SU-DHL-6 (cell line): ENCODE results near the gene CLK4.

Experiments used
- H2AFZ ChIP-seq: fragments of 200-600 bp; sonication (generic); 2 replicates; pipeline ENCODE4 v1.6.1; 2014; ENCODE audit warnings: low read depth, mild to moderate bottlenecking, moderate library complexity, mixed read lengths, antibody characterized with exemption, low read length; ENCODE audit not compliant: severe bottlenecking
- H3F3A ChIP-seq: fragments of 200-600 bp; shearing (Covaris generic); 2 replicates; pipeline ENCODE4 v1.6.0; 2016; ENCODE audit warnings: antibody characterized with exemption, mild to moderate bottlenecking; ENCODE audit not compliant: insufficient read depth
- H3K27ac ChIP-seq: fragments of 200-600 bp; sonication (generic); 2 replicates; pipeline ENCODE4 v1.5.1; 2016; ENCODE audit warnings: low read depth, mild to moderate bottlenecking, low read length, moderate library complexity, mixed read lengths
- H3K27me3 ChIP-seq: fragments of 200-600 bp; sonication (generic), shearing (Covaris generic); 2 replicates; pipeline ENCODE4 v1.6.0; 2014; ENCODE audit warnings: mild to moderate bottlenecking, low read length
- H3K36me3 ChIP-seq: fragments of 200-600 bp; sonication (generic); 2 replicates; pipeline ENCODE4 v1.6.1; 2014; ENCODE audit warnings: mild to moderate bottlenecking, low read length, mixed read lengths
- H3K4me2 ChIP-seq: fragments of 300-600, 200-600 bp; shearing (Covaris generic), sonication (generic); 2 replicates; pipeline ENCODE4 v1.6.0; 2014; ENCODE audit warnings: low read length, low read depth, mild to moderate bottlenecking; ENCODE audit not compliant: poor library complexity, severe bottlenecking
- H3K4me3 ChIP-seq: fragments of 200-600 bp; sonication (generic); 2 replicates; pipeline ENCODE4 v1.5.1; 2014; ENCODE audit warnings: antibody characterized with exemption, low read length, mild to moderate bottlenecking, mixed read lengths; ENCODE audit not compliant: insufficient read depth, poor library complexity, severe bottlenecking
- H3K79me2 ChIP-seq: fragments of 200-600 bp; sonication (generic); 2 replicates; pipeline ENCODE4 v1.6.1; 2014; ENCODE audit warnings: mild to moderate bottlenecking, low read length, moderate library complexity; ENCODE audit not compliant: insufficient read depth
- H3K9ac ChIP-seq: fragments of 200-600 bp; sonication (generic); 2 replicates; pipeline ENCODE4 v1.7.0; 2014; ENCODE audit warnings: mild to moderate bottlenecking, low read length
- H3K9me2 ChIP-seq: fragments of 200-600 bp; sonication (generic); replicated peaks from 2 replicates; pipeline ENCODE4 v1.6.1; 2014; ENCODE audit warnings: low read length; ENCODE audit not compliant: insufficient read depth
- H3K9me3 ChIP-seq: fragments of 200-600 bp; sonication (generic); 2 replicates; pipeline ENCODE4 v1.6.1; 2014; ENCODE audit warnings: low read length, mixed read lengths; ENCODE audit not compliant: insufficient read depth
- H4K20me1 ChIP-seq: fragments of 200-600 bp; sonication (generic); 2 replicates; pipeline ENCODE4 v1.6.1; 2014; ENCODE audit warnings: low read depth, mild to moderate bottlenecking, antibody characterized with exemption, low read length, moderate library complexity, mixed read lengths
- EZH2phosphoT487 ChIP-seq: fragments of 200-600 bp; sonication (generic), shearing (Covaris generic); conservative IDR thresholded peaks from 2 replicates; pipeline ENCODE4 v1.6.1; 2018; ENCODE audit warnings: mild to moderate bottlenecking, antibody characterized with exemption, low read length, moderate library complexity, mixed read lengths
- TF ChIP-seq, protein P1 (sequence below): fragments of 200-600 bp; sonication (generic); IDR thresholded peaks from one replicate; pipeline ENCODE4 v1.5.1; 2017; ENCODE audit warnings: antibody characterized with exemption, mild to moderate bottlenecking, low read length, moderate library complexity; ENCODE audit not compliant: insufficient read depth, poor library complexity, severe bottlenecking

Gene CLK4

DNA sequence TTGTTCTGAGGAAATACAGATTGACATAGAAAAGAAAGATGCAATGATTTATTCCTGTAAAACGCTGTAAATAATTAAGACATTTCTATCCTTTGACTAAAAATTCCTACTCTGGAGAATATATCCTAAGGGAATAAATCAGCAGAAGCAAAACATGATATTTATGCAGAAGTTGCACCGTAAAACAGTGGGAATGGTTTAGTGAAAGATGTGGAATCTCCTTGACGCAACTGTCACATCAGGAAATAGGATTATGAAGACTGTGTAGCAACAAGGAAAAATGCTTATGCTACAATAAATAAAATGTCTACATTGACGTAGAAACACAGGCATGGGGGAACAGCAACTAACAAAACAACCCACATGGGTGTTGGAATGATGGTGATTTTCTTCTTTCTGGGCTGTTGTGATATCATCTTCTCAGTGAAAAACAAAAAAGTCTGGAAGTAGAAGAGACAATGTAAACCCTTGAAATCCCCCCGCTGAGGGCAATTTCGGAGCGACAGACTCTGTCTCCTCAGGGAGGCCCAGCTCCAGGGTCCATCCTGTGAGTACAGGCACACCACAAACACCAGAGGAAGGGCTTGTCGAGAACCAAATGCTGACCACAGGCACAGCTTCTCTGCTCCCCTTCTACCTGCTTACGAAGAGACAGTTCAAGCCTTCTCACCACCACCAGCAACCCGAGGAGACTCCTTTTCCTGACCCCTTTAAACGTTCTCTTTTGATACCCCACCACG is 61.9 kb downstream of the CLK4 start:
- Histone ChIP-seq H2AFZ (no peak overlapping the region), H3K9me3 (no peaks in the 10 kb centered on the region), H3K4me3 (no peak overlapping the region), H3K9ac (no peak overlapping the region), H3K27me3 (no peaks in the 10 kb centered on the region), H3K4me2 (no peak overlapping the region), H4K20me1 (no peaks in the 10 kb centered on the region), H3K79me2 (no peaks in the 10 kb centered on the region), H3K9me2 (no peaks in the 10 kb centered on the region), H3K36me3 (no peaks in the 10 kb centered on the region), H3F3A (no peaks in the 10 kb centered on the region), H3K27ac (no peak overlapping the region)
- no peak for TF ChIP-seq EZH2phosphoT487
- TF ChIP-seq, protein P1, sequence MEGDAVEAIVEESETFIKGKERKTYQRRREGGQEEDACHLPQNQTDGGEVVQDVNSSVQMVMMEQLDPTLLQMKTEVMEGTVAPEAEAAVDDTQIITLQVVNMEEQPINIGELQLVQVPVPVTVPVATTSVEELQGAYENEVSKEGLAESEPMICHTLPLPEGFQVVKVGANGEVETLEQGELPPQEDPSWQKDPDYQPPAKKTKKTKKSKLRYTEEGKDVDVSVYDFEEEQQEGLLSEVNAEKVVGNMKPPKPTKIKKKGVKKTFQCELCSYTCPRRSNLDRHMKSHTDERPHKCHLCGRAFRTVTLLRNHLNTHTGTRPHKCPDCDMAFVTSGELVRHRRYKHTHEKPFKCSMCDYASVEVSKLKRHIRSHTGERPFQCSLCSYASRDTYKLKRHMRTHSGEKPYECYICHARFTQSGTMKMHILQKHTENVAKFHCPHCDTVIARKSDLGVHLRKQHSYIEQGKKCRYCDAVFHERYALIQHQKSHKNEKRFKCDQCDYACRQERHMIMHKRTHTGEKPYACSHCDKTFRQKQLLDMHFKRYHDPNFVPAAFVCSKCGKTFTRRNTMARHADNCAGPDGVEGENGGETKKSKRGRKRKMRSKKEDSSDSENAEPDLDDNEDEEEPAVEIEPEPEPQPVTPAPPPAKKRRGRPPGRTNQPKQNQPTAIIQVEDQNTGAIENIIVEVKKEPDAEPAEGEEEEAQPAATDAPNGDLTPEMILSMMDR: no peak

DNA sequence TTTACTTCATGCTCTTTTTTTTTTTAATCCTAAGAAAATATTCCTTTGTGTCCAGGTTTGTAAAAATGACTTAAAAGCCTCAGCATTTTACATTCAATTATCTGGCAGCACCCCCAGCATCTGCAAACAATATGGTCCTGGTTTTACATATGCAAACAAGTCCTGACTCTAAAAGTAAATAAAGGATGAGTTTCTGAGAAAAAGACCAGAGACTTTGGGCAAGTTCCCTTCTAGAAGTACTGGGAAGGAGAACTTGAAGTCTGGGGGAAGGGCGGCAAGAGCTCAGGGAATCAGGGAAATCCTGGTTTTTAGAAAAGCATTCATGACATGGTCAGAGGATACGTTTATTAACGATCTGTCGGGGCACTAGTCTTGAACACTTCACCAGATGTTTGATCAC is 62.5 kb downstream of the CLK4 start:
- TF ChIP-seq, protein P1: no peak
- TF ChIP-seq EZH2phosphoT487: no peak
- no peak overlapping the region for H3K4me3 ChIP-seq
- H3F3A ChIP-seq: no peaks in the 10 kb centered on the region
- H3K27me3 ChIP-seq: no peaks in the 10 kb centered on the region
- no peak overlapping the region for H3K27ac ChIP-seq
- H3K79me2 ChIP-seq: no peaks in the 10 kb centered on the region
- H3K9me2 ChIP-seq: no peaks in the 10 kb centered on the region
- no peak overlapping the region for H2AFZ ChIP-seq
- no peak overlapping the region for H3K9ac ChIP-seq
- no peaks in the 10 kb centered on the region for H3K36me3 ChIP-seq
- H3K4me2 ChIP-seq: no peak overlapping the region
- no peaks in the 10 kb centered on the region for H3K9me3 ChIP-seq
- no peaks in the 10 kb centered on the region for H4K20me1 ChIP-seq

DNA sequence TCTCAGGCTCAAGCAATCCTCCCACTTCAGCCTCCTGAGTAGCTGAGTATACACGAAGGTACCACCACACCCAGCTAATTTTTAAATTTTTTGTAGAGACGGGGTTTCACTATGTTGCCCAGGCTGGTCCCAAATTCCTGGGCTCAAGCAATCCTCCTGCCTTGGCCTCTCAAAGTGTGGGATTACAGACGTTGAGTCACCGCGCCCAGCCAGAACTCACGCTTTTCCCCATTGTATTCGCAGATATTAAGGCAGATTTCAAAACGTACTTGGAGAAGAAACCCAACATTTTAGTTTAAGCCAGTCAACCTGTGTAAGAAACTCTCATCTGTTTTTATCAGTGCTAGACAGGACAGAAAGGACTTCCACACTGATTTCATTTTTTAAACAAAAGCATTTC is 63.2 kb downstream of the CLK4 start:
- TF ChIP-seq, protein P1: no peak
- no peak for TF ChIP-seq EZH2phosphoT487

More for the DNA sequence above, 63.2 kb downstream of the CLK4 start:
- no peak overlapping the region for H2AFZ ChIP-seq
- no peaks in the 10 kb centered on the region for H3F3A ChIP-seq
- H3K9ac ChIP-seq: no peak overlapping the region
- H3K9me3 ChIP-seq: no peaks in the 10 kb centered on the region
- no peak overlapping the region for H3K27ac ChIP-seq
- H3K9me2 ChIP-seq: no peaks in the 10 kb centered on the region
- H3K27me3 ChIP-seq: no peaks in the 10 kb centered on the region
- H3K4me2 ChIP-seq: no peak overlapping the region
- H3K4me3 ChIP-seq: no peak overlapping the region
- H3K79me2 ChIP-seq: no peaks in the 10 kb centered on the region
- no peaks in the 10 kb centered on the region for H4K20me1 ChIP-seq
- no peaks in the 10 kb centered on the region for H3K36me3 ChIP-seq
